Adrenal gland (tissue), 5 donors: Measurements from ENCODE around the gene MICU2.

ENCODE experiments used
- POLR2A ChIP-seq, 2 donors: fragments of 450-650 bp; IDR thresholded peaks; one replicate each; pipeline ENCODE4 v1.6.1; 2017; ENCODE audit warnings: antibody characterized with exemption in 2 of 2, mild to moderate bottlenecking in 2 of 2, moderate library complexity in 1 of 2
- TF ChIP-seq, protein P1 (sequence below), 6 experiments: fragments of 450-650 bp in 4 of 6; fragments of 200-600 bp in 2 of 6; sonication (generic) in 1 of 6; IDR thresholded peaks; 1 replicate in 5 of 6; 2 replicates in 1 of 6; pipeline versions ENCODE4 v1.5.1 to v1.8.0; 2016 to 2021; ENCODE audit warnings: antibody characterized with exemption in 6 of 6, mild to moderate bottlenecking in 2 of 6, moderate library complexity in 1 of 6
- donor health status: DM: no; HTN: no; CAD: no.

DNA sequence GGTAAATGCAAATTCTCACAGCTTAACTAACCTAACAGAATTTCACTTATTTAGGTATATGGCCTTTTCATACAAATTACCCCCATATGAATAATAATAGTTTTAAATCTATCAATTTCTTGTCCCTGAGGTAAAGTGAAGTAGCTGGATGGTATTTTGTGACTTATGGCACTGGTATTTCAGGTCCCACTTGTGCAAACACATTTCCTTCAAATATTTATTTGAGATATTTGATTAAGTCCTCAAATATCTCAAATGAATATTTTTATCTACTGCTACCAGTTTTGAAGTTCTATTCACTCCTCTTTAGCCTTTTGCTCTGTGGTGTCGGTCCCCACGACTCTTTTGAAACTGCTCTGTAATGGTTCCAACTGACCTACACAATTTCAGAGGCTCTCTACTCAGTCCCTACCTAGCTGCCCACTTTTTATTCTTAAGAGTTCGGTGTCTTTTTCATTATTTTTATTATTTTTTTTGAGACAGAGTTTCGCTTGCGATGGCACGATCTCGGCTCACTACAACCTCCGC is 85.3 kb downstream of the MICU2 start:
- TF ChIP-seq, protein P1, sequence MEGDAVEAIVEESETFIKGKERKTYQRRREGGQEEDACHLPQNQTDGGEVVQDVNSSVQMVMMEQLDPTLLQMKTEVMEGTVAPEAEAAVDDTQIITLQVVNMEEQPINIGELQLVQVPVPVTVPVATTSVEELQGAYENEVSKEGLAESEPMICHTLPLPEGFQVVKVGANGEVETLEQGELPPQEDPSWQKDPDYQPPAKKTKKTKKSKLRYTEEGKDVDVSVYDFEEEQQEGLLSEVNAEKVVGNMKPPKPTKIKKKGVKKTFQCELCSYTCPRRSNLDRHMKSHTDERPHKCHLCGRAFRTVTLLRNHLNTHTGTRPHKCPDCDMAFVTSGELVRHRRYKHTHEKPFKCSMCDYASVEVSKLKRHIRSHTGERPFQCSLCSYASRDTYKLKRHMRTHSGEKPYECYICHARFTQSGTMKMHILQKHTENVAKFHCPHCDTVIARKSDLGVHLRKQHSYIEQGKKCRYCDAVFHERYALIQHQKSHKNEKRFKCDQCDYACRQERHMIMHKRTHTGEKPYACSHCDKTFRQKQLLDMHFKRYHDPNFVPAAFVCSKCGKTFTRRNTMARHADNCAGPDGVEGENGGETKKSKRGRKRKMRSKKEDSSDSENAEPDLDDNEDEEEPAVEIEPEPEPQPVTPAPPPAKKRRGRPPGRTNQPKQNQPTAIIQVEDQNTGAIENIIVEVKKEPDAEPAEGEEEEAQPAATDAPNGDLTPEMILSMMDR (IDR thresholded peaks at IDR 0.05): no peak
- no peak for TF ChIP-seq POLR2A (IDR thresholded peaks at IDR 0.05)
